ENCODE data around the gene GAPVD1. TPM values are rescaled to one million over a fixed set of nuclear protein-coding genes. Genes with fewer than 3 reads are reported as not detected.
A peak's percentile ranks its signal among the peaks of the same experiment; 100 is the strongest.

GAPVD1 gene
- total and polyA plus RNA-seq, 2 of the 8 experiments (the other 6 are each of a cell fraction or from before 2014, with no cell fraction given): 5.5 to 40.5 TPM

DNA sequence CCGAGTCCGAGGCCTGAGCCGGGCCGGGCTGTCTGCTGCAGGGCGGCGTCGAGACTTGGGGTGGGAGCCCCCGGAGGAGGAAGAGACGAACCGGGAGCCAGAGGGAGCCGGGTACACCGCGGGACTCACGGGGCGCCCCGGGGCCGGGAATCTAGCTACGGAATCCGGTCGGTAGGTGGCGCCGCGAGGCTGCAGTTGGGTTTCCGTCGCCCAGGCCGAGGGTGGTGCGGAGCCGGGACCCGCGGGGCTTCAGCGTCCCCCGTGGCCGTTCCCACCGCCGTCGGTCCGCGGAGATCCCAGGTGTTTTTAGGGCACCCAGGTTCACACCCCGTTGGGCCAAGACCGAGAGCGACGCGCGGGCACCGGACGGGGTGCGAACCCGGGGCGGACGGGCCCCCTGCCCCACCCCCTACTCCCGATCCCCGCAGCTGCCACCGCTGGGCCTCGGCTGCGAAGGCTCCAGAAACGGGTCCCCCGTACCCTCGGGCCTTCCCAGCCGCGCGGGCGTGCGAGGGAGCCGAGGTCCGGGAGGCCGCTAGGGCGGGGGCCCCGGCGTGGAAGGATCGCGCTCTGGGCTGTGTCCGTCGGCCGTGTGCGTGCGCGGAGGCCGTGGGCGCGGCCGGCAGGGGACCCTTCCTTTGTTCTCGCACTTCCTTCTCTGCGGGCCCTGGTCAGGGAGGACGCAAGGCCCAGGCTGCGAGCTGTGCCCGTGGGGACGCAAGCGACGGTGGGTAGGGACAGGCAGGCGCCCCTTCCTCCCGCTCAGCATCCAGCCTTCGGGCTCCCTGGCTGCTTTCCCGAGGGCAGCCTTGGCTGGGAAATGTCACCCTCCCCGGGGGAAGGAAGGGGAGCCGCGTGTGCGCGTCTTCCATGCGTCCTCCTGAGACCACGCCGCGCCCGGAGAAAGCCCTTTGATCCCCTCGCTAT is 146.6 kb downstream of the GAPVD1 start (continued):
- TF ChIP-seq TCF12 (IDR thresholded peaks at IDR 0.05; ENCODE audit: low read depth, low read length) (no peak), KDM4A (IDR thresholded peaks at IDR 0.05; ENCODE audit: low read depth, low read length, severe bottlenecking) (peak; percentile 86), TEAD4 (IDR thresholded peaks at IDR 0.05; ENCODE audit: low read depth, low read length) (peak; percentile 88), PHF8 (conservative IDR thresholded peaks at IDR 0.05; ENCODE audit: low read depth, low read length) (peak; percentile 61; the same call in 1 of the 2 replicates), BACH1 (IDR thresholded peaks at IDR 0.05; ENCODE audit: low read length) (peak; percentile 28; the same call in 1 of the 2 replicates), RFX5 (IDR thresholded peaks at IDR 0.05; ENCODE audit: borderline replicate concordance, low read depth, low read length) (no peak), POLR2AphosphoS5 (IDR thresholded peaks at IDR 0.05; ENCODE audit: low read depth, low read length) (no peak), GABPA (IDR thresholded peaks at IDR 0.05; ENCODE audit: borderline replicate concordance, insufficient read depth, low read length) (peak; percentile 34; the same call in 1 of the 2 replicates), RBBP5 (IDR thresholded peaks at IDR 0.05; ENCODE audit: borderline replicate concordance, low read depth, low read length) (0 out of 2 replicates have a peak, but pooled peaks have one; percentile 43), GTF2F1 (IDR thresholded peaks at IDR 0.05; ENCODE audit: borderline replicate concordance, low read depth, low read length) (no peak), EZH2 (IDR thresholded peaks at IDR 0.05; ENCODE audit: low read depth, low read length, severe bottlenecking) (no peak), JUN (IDR thresholded peaks at IDR 0.05; ENCODE audit: low read depth, low read length) (no peak), RXRA (IDR thresholded peaks at IDR 0.05; ENCODE audit: insufficient read depth, low read depth, low read length) (no peak), MAX (IDR thresholded peaks at IDR 0.05) (no peak; the same call in 1 of the 2 replicates), SIRT6 (IDR thresholded peaks at IDR 0.05; ENCODE audit: low read length) (no peak), BCL11A (IDR thresholded peaks at IDR 0.05; ENCODE audit: low read depth in 2 of 2, low read length in 2 of 2) (no peak), NRF1 (IDR thresholded peaks at IDR 0.05; ENCODE audit: low read depth, low read length) (no peak), USF2 (IDR thresholded peaks at IDR 0.05; ENCODE audit: low read length) (no peak), RAD21 (IDR thresholded peaks at IDR 0.05 in 1 of 2, conservative IDR thresholded peaks at IDR 0.05 in 1 of 2; ENCODE audit: low read depth in 2 of 2, low read length in 2 of 2) (peak; percentile 93 to 94), CHD2 (IDR thresholded peaks at IDR 0.05; ENCODE audit: low read length) (no peak), TAF1 (IDR thresholded peaks at IDR 0.05; ENCODE audit: low read depth, low read length) (peak; percentile 61; the same call in 1 of the 2 replicates), KDM5A (IDR thresholded peaks at IDR 0.05; ENCODE audit: low read length) (no peak), POLR2A (IDR thresholded peaks at IDR 0.05; ENCODE audit: control extremely low read depth in 1 of 2, low read depth in 2 of 2, low read length in 2 of 2) (no peak; a peak in 1 of 3 replicates)
